Psoas muscle (tissue), 8 donors: ENCODE data around the gene SYNPO2. TPM values are rescaled to one million over a fixed set of nuclear protein-coding genes. Genes with fewer than 3 reads are reported as not detected.
A peak's percentile ranks its signal among the peaks of the same experiment; 100 is the strongest.

Source experiments
- ATAC-seq, 4 donors: fragments of 200-7000 bp; cut with Tn5 transposase; one replicate each; pipeline ENCODE4 v1.9.1; 2020; ENCODE audit warnings: moderate library complexity in 3 of 4, mild to moderate bottlenecking in 2 of 4
- DNase-seq, 2 donors: peaks; one replicate each; pipeline ENCODE4 v3.0.0-alpha.2; 2020
- H3K27ac ChIP-seq: fragments of 200-600 bp; one replicate; pipeline ENCODE4 v1.8.0; 2022
- H3K27me3 ChIP-seq, 3 donors: fragments of 200-600 bp in 1 of 3; one replicate each; pipeline versions ENCODE4 v1.6.1 to v1.8.0; 2013 to 2022; ENCODE audit warnings: low read length in 2 of 3, mild to moderate bottlenecking in 2 of 3, moderate library complexity in 1 of 3; ENCODE audit not compliant: insufficient read depth in 3 of 3
- H3K36me3 ChIP-seq, 2 donors: fragments of 200-600 bp in 1 of 2; one replicate each; pipeline versions ENCODE4 v1.6.1 to v1.8.0; 2013 to 2022; ENCODE audit warnings: low read depth in 1 of 2, mild to moderate bottlenecking in 1 of 2, moderate library complexity in 1 of 2; ENCODE audit not compliant: insufficient read depth in 1 of 2
- H3K4me1 ChIP-seq: fragments of 200-600 bp; one replicate; pipeline ENCODE4 v1.8.0; 2022
- H3K4me3 ChIP-seq: fragments of 200-600 bp; one replicate; pipeline ENCODE4 v1.8.0; 2022; ENCODE audit warnings: mild to moderate bottlenecking
- H3K9me3 ChIP-seq: fragments of 200-600 bp; one replicate; pipeline ENCODE4 v1.8.0; 2022
- CTCF ChIP-seq: fragments of 200-600 bp; IDR thresholded peaks from one replicate; pipeline ENCODE4 v1.8.0; 2022; ENCODE audit warnings: antibody characterized with exemption
- WGBS, 3 donors: extraction: QIAGEN DNeasy Blood & Tissue Kit; methylation state at CpG; one replicate each; pipeline versions ENCODE4 v1.1.6 to v1.1.7; 2013; 5-methylcytosine and 5-hydroxymethylcytosine counted together
- intact Hi-C, 2 donors: fragments of 100-400 bp; cut with DNase I; formaldehyde crosslinking; loops; one replicate each; pipeline versions ENCODE4 v1.11.0 to v1.14.2; 2022
- polyA plus RNA-seq, 3 donors: library from polyadenylated mRNA; stranded (reverse); fragments of 200-250 nt; gene quantifications; one replicate each; pipeline ENCODE4 v1.2.3, GENCODE V29; 2013
- total RNA-seq, 4 donors: library from RNA; stranded (reverse); fragmentation: NEBNext Ultra II Directional in 2 of 4; extraction: Animal tissue kit (Norgen Biotek cat#: 25700) in 2 of 4; gene quantifications; one replicate each; pipeline versions ENCODE4 v1.2.1 to v1.2.4, GENCODE V29; 2021 to 2023
- donor health status: healthy with polysubstance abuse.
- donor health status: DM: no; HTN: no; CAD: no; lungs with moderate emphysema.
- donor health status: Bipolar disorder and iron deficiency.
- donor health status: healthy.
- donor health status: DM: yes; HTN: yes; CAD: no.
- donor health status: DM: no; HTN: no; CAD: no.
- donor health status: DM: no; HTN: no; CAD: no.
- donor health status: DM: yes; HTN: yes; CAD: no.

Gene SYNPO2
- total and polyA plus RNA-seq, 7 donors: 35.7 to 2,858 (median 1,548) TPM

GRCh38 chr4:118930255-118930654 is 41.6 kb downstream of the SYNPO2 start:
- no peak overlapping the region for H3K27ac ChIP-seq
- peaks cover 17% of the 10 kb centered on the region for H3K4me1 ChIP-seq
- intact Hi-C loops: no loop called here
- DNase-seq (no peak), ATAC-seq (no peak)
- 0 to 41% (median 0%) methylated on average over 1 of the region's 1 CpG for WGBS, 3 donors
- H3K9me3 ChIP-seq: no peaks in the 10 kb centered on the region
- no peaks in the 10 kb centered on the region for H3K27me3 ChIP-seq
- H3K36me3 ChIP-seq: no peaks in the 10 kb centered on the region
- no peak overlapping the region for H3K4me3 ChIP-seq
- no peak for TF ChIP-seq CTCF

- no peak overlapping the region for H3K27ac ChIP-seq
- TF ChIP-seq CTCF: no peak
- 84 to 90% (median 88%) methylated on average over 2 of the region's 2 CpGs for WGBS, 3 donors
- no peaks in the 10 kb centered on the region for H3K36me3 ChIP-seq
- DNase-seq: no peak
- intact Hi-C loops: no loop called here
- H3K27me3 ChIP-seq: no peaks in the 10 kb centered on the region
- H3K4me1 ChIP-seq: peaks cover 8% of the 10 kb centered on the region
- no peak for ATAC-seq
- H3K9me3 ChIP-seq: no peaks in the 10 kb centered on the region
- no peak overlapping the region for H3K4me3 ChIP-seq
Observed at GRCh38 chr4:118931786-118932185, 43.1 kb downstream of the SYNPO2 start.

GRCh38 chr4:118935819-118936218 is 47.2 kb downstream of the SYNPO2 start:
- no peak for DNase-seq
- H3K4me3 ChIP-seq: no peak overlapping the region
- no peak for TF ChIP-seq CTCF
- intact Hi-C loops: no loop called here
- no peak for ATAC-seq
- peak overlapping the region; percentile 11 for H3K27ac ChIP-seq
- 95 to 96% (median 95%) methylated on average over 2 of the region's 2 CpGs for WGBS, 3 donors
- no peaks in the 10 kb centered on the region for H3K27me3 ChIP-seq
- H3K36me3 ChIP-seq: no peaks in the 10 kb centered on the region
- no peaks in the 10 kb centered on the region for H3K9me3 ChIP-seq
- peaks cover 6% of the 10 kb centered on the region for H3K4me1 ChIP-seq

GRCh38 chr4:118936406-118936805 is 47.8 kb downstream of the SYNPO2 start:
- no peak for ATAC-seq
- Histone ChIP-seq H3K36me3 (no peaks in the 10 kb centered on the region), H3K27me3 (no peaks in the 10 kb centered on the region), H3K4me1 (peaks cover 6% of the 10 kb centered on the region), H3K27ac (peak overlapping the region; percentile 23), H3K9me3 (no peaks in the 10 kb centered on the region), H3K4me3 (no peak overlapping the region)
- TF ChIP-seq CTCF: no peak
- WGBS, 3 donors: 60 to 67% (median 65%) methylated on average over 3 of the region's 3 CpGs
- no peak for DNase-seq
- intact Hi-C loops: no loop called here

GRCh38 chr4:118939169-118939783 is 50.6 kb downstream of the SYNPO2 start:
- intact Hi-C loops: no loop called here

More at GRCh38 chr4:118939169-118939783, 50.6 kb downstream of the SYNPO2 start:
- Histone ChIP-seq H3K36me3 (no peaks in the 10 kb centered on the region), H3K4me3 (peak overlapping the region; percentile 19), H3K9me3 (no peaks in the 10 kb centered on the region), H3K4me1 (peaks cover 14% of the 10 kb centered on the region), H3K27me3 (no peaks in the 10 kb centered on the region), H3K27ac (peak overlapping the region; percentile 70)
- TF ChIP-seq CTCF: no peak
- 42 to 74% (median 61%) methylated on average over 10 of the region's 10 CpGs for WGBS, 3 donors
- peak; percentile 43 to 69 (median 63) for ATAC-seq
- DNase-seq: no peak
